ENCODE data around the gene ADD3. TPM values are rescaled to one million over a fixed set of nuclear protein-coding genes. Genes with fewer than 3 reads are reported as not detected.
"Not testable (repeated sequence)": the region's sequence is repeated elsewhere in the genome, so short reads cannot be mapped to it uniquely, and the experiment has no call there.

The ADD3 gene
- total RNA-seq, 2 donors from 2014 or later: 183 to 241 TPM

DNA sequence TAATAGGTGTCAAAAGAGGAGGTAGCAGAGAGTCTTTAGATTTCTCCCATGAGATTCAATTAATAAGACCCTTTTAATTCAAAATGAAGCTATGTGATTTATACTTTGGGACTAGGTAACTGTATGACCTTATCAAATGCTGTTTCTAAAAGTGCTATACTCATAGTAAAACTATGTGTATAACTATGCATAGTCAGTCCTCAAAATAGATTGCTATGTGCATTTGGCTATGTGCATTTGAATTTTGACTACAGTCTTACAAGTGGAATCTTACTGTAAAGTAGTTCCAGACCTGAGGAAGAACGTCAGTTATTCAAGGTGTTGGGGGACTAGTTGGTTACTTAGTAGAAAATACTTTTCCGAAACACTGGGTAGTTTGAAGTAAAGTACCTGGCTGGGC lies 36.9 kb downstream of the ADD3 start:
- peaks cover 31% of the 10 kb centered on the region for H3K9me3 Mint-ChIP-seq
- no peak overlapping the region for H3K27ac Mint-ChIP-seq
- no peak overlapping the region for H3K4me3 ChIP-seq (ENCODE audit: low read length)
- TF ChIP-seq, protein P1, sequence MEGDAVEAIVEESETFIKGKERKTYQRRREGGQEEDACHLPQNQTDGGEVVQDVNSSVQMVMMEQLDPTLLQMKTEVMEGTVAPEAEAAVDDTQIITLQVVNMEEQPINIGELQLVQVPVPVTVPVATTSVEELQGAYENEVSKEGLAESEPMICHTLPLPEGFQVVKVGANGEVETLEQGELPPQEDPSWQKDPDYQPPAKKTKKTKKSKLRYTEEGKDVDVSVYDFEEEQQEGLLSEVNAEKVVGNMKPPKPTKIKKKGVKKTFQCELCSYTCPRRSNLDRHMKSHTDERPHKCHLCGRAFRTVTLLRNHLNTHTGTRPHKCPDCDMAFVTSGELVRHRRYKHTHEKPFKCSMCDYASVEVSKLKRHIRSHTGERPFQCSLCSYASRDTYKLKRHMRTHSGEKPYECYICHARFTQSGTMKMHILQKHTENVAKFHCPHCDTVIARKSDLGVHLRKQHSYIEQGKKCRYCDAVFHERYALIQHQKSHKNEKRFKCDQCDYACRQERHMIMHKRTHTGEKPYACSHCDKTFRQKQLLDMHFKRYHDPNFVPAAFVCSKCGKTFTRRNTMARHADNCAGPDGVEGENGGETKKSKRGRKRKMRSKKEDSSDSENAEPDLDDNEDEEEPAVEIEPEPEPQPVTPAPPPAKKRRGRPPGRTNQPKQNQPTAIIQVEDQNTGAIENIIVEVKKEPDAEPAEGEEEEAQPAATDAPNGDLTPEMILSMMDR (conservative IDR thresholded peaks at IDR 0.05): no peak
- peaks cover 33% of the 10 kb centered on the region for H3K9me3 ChIP-seq (ENCODE audit: control insufficient read depth, low read length)
- no peaks in the 10 kb centered on the region for H3K27me3 ChIP-seq (ENCODE audit: control insufficient read depth, insufficient read depth, low read length, poor library complexity, severe bottlenecking)
- no peaks in the 10 kb centered on the region for H3K27me3 Mint-ChIP-seq (ENCODE audit: insufficient read depth)
- no peak overlapping the region for H3K27ac ChIP-seq (ENCODE audit: low read depth, low read length)
- no peak for DNase-seq
- H3K4me1 Mint-ChIP-seq: peaks cover 12% of the 10 kb centered on the region
- no peak overlapping the region for H3K9ac ChIP-seq (ENCODE audit: extremely low read depth, low read length, poor library complexity, severe bottlenecking)
- no peak overlapping the region for H3K4me3 Mint-ChIP-seq
- H3K4me1 ChIP-seq (ENCODE audit: control insufficient read depth, insufficient read depth, low read length): no peaks in the 10 kb centered on the region
- H3K36me3 ChIP-seq (ENCODE audit: control insufficient read depth, insufficient read depth, low read length): peaks cover 15% of the 10 kb centered on the region
- 89 to 100% methylated on average over 2 of the region's 2 CpGs for WGBS, 2 experiments (ENCODE audit: insufficient coverage in 1 of 2, insufficient read length in 1 of 2)
- H3K36me3 Mint-ChIP-seq (ENCODE audit: low read depth): peaks cover 32% of the 10 kb centered on the region

DNA sequence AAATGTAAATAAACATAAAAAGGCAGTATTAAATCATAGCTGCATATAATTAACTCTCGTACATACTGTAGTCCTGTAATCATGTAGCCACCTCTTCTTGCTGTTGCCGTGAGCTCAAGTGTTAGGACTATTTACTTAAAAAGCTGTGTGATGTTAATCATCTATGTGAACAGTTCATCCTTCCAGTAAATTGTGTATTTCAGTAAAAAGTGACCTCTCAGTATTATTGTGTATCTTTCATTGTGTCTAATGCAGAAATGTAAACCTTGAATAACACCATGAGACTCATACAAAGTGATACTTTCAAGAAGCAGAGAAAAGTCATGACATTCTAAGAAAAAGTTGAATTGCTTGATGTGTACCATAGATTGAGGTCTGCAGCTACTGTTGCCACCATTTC lies 38.0 kb downstream of the ADD3 start:
- no peak overlapping the region for H3K27ac Mint-ChIP-seq
- H3K36me3 ChIP-seq (ENCODE audit: control insufficient read depth, insufficient read depth, low read length): peaks cover 15% of the 10 kb centered on the region
- no peaks in the 10 kb centered on the region for H3K4me1 ChIP-seq (ENCODE audit: control insufficient read depth, insufficient read depth, low read length)
- DNase-seq: no peak
- no peak overlapping the region for H3K27ac ChIP-seq (ENCODE audit: low read depth, low read length)
- H3K4me3 Mint-ChIP-seq: no peak overlapping the region
- peaks cover 33% of the 10 kb centered on the region for H3K9me3 ChIP-seq (ENCODE audit: control insufficient read depth, low read length)
- peaks cover 7% of the 10 kb centered on the region for H3K4me1 Mint-ChIP-seq
- H3K9me3 Mint-ChIP-seq: peaks cover 36% of the 10 kb centered on the region
- H3K27me3 Mint-ChIP-seq (ENCODE audit: insufficient read depth): no peaks in the 10 kb centered on the region
- no peaks in the 10 kb centered on the region for H3K27me3 ChIP-seq (ENCODE audit: control insufficient read depth, insufficient read depth, low read length, poor library complexity, severe bottlenecking)
- H3K9ac ChIP-seq (ENCODE audit: extremely low read depth, low read length, poor library complexity, severe bottlenecking): no peak overlapping the region
- peaks cover 43% of the 10 kb centered on the region for H3K36me3 Mint-ChIP-seq (ENCODE audit: low read depth)
- TF ChIP-seq, protein P1 (conservative IDR thresholded peaks at IDR 0.05): no peak
- H3K4me3 ChIP-seq (ENCODE audit: low read length): no peak overlapping the region
- WGBS, 2 experiments (ENCODE audit: insufficient coverage in 1 of 2, insufficient read length in 1 of 2): 97 to 100% methylated on average over 1 to 2 of the region's 2 CpGs

DNA sequence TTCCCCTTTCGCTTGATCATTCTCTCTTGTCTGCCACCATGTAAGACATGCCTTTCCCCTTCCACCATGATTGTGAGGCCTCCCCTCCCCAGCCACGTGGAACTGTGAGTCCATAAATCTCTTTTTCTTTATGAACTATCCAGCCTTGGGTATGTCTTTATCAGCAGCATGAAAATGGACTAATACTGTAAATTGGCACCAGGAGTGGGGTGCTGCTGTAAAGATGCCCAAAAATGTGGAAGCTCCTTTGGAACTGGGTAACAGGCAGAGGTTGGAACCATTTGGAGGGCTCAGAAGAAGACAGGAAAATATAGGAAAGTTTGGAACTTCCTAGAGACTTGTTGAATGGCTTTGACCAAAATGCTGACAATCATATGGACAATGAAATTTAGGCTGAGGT lies 40.4 kb downstream of the ADD3 start:
- not testable (repeated sequence) for H3K4me1 Mint-ChIP-seq; H3K4me1 ChIP-seq (ENCODE audit: control insufficient read depth, insufficient read depth, low read length); H3K9ac ChIP-seq (ENCODE audit: extremely low read depth, low read length, poor library complexity, severe bottlenecking); H3K27me3 ChIP-seq (ENCODE audit: control insufficient read depth, insufficient read depth, low read length, poor library complexity, severe bottlenecking); H3K27ac Mint-ChIP-seq; DNase-seq; H3K4me3 ChIP-seq (ENCODE audit: low read length); H3K27ac ChIP-seq (ENCODE audit: low read depth, low read length); H3K4me3 Mint-ChIP-seq; H3K27me3 Mint-ChIP-seq (ENCODE audit: insufficient read depth)
- Histone ChIP-seq H3K36me3 (ENCODE audit: control insufficient read depth, insufficient read depth, low read length) (peaks cover 15% of the 10 kb centered on the region), H3K9me3 (ENCODE audit: control insufficient read depth, low read length) (peaks cover 33% of the 10 kb centered on the region)
- WGBS, 2 experiments (ENCODE audit: insufficient coverage in 1 of 2, insufficient read length in 1 of 2): 90 to 100% methylated on average over 2 of the region's 2 CpGs
- H3K9me3 Mint-ChIP-seq: peaks cover 36% of the 10 kb centered on the region
- peaks cover 47% of the 10 kb centered on the region for H3K36me3 Mint-ChIP-seq (ENCODE audit: low read depth)

DNA sequence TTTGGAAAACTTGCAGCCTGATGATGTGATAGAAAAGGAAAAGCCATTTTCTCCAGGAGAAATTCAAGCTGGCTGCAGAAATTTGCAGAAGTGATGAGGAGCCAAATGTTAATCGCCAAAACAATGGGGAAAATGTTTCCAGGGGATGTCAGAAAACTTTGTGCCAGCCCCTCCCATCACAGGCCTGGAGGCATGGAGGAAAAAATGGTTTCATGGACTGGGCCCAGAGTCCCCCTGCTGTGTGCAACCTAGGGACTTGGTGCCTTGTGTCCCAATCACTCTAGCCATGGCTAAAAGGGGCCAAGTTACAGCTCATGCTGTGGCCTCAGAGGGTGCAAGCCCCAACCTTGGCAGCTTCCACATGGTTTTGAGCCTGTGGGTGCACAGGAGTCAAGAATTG lies 41.0 kb downstream of the ADD3 start:
- no peak for DNase-seq
- no peaks in the 10 kb centered on the region for H3K4me1 Mint-ChIP-seq
- H3K36me3 Mint-ChIP-seq (ENCODE audit: low read depth): peaks cover 47% of the 10 kb centered on the region
- no peak overlapping the region for H3K27ac ChIP-seq (ENCODE audit: low read depth, low read length)
- no peaks in the 10 kb centered on the region for H3K4me1 ChIP-seq (ENCODE audit: control insufficient read depth, insufficient read depth, low read length)
- no peak overlapping the region for H3K4me3 Mint-ChIP-seq
- H3K27me3 Mint-ChIP-seq (ENCODE audit: insufficient read depth): no peaks in the 10 kb centered on the region
- H3K36me3 ChIP-seq (ENCODE audit: control insufficient read depth, insufficient read depth, low read length): peaks cover 15% of the 10 kb centered on the region
- WGBS, 2 experiments (ENCODE audit: insufficient coverage in 1 of 2, insufficient read length in 1 of 2): 67 to 92% methylated on average over 1 of the region's 1 CpG
- no peak overlapping the region for H3K4me3 ChIP-seq (ENCODE audit: low read length)
- H3K9me3 ChIP-seq (ENCODE audit: control insufficient read depth, low read length): peaks cover 33% of the 10 kb centered on the region
- H3K9ac ChIP-seq (ENCODE audit: extremely low read depth, low read length, poor library complexity, severe bottlenecking): no peak overlapping the region
- TF ChIP-seq, protein P1 (conservative IDR thresholded peaks at IDR 0.05): no peak
- no peaks in the 10 kb centered on the region for H3K27me3 ChIP-seq (ENCODE audit: control insufficient read depth, insufficient read depth, low read length, poor library complexity, severe bottlenecking)
- peaks cover 36% of the 10 kb centered on the region for H3K9me3 Mint-ChIP-seq
- no peak overlapping the region for H3K27ac Mint-ChIP-seq

DNA sequence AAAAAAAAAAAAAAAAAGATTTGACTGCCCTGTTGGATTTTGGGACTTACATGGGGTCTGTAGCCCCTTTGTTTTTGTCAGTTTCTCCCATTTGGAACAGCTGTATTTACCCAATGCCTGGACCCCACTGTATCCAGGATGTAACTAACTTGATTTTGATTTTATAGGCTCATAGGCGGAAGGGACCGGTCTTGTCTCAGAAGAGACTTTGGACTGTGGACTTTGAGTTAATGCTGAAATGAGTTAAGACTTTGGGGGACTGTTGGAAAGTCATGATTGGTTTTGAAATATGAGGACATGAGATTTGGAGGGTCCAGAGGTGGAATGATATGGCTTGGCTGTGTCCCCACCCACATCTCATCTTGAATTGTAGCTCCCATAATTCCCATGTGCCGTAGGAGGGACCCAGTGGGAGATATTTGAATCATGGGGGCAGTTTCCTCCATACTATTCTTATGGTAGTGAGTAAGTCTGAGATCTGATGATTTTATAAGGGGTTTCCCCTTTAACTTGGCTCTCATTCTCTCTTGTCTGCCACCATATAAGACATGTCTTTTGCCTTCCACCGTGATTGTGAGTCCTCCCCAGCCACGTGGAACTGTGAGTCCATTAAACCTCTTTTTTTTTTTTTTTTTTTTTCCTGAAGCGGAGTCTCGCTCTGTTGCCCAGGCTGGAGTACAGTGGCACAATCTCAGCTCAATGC lies 42.3 kb downstream of the ADD3 start:
- H3K4me1 Mint-ChIP-seq; H3K27me3 ChIP-seq (ENCODE audit: control insufficient read depth, insufficient read depth, low read length, poor library complexity, severe bottlenecking); H3K9ac ChIP-seq (ENCODE audit: extremely low read depth, low read length, poor library complexity, severe bottlenecking); H3K27me3 Mint-ChIP-seq (ENCODE audit: insufficient read depth); H3K4me3 ChIP-seq (ENCODE audit: low read length); DNase-seq; H3K4me3 Mint-ChIP-seq; H3K27ac ChIP-seq (ENCODE audit: low read depth, low read length); H3K4me1 ChIP-seq (ENCODE audit: control insufficient read depth, insufficient read depth, low read length): not testable (repeated sequence)
- Mint-ChIP-seq H3K27ac (peak overlapping the region; percentile 10), H3K9me3 (peaks cover 36% of the 10 kb centered on the region), H3K36me3 (ENCODE audit: low read depth) (peaks cover 47% of the 10 kb centered on the region)
- peaks cover 33% of the 10 kb centered on the region for H3K9me3 ChIP-seq (ENCODE audit: control insufficient read depth, low read length)
- H3K36me3 ChIP-seq (ENCODE audit: control insufficient read depth, insufficient read depth, low read length): peaks cover 15% of the 10 kb centered on the region
- WGBS, 2 experiments (ENCODE audit: insufficient coverage in 1 of 2, insufficient read length in 1 of 2): 94 to 100% methylated on average over 2 to 7 of the region's 7 CpGs
